Smooth muscle cell (in vitro differentiated cells): ENCODE data around the gene CHD9NB. TPM values are rescaled to one million over a fixed set of nuclear protein-coding genes. Genes with fewer than 3 reads are reported as not detected.
A peak's percentile ranks its signal among the peaks of the same experiment; 100 is the strongest.
"Not testable (repeated sequence)": the region's sequence is repeated elsewhere in the genome, so short reads cannot be mapped to it uniquely, and the experiment has no call there.

Experiments used
- DNase-seq: peaks from one replicate; lab custom pipeline; 2025; ENCODE audit not compliant: unreplicated experiment; lab: John Stamatoyannopoulos, UW
- H2AFZ ChIP-seq: fragments of 200-600 bp; sonication (generic); 2 replicates; pipeline ENCODE4 v1.6.0; 2016; ENCODE audit warnings: antibody characterized with exemption, low read depth, mild to moderate bottlenecking
- H3F3A ChIP-seq: fragments of 200-600 bp; sonication (generic); 2 replicates; pipeline ENCODE4 v1.6.0; 2017; ENCODE audit warnings: antibody characterized with exemption, low read depth
- H3K27ac ChIP-seq: fragments of 200-600 bp; sonication (generic); 2 replicates; pipeline ENCODE4 v1.5.1; 2016; ENCODE audit warnings: low read depth, mild to moderate bottlenecking
- H3K27me3 ChIP-seq: fragments of 200-600 bp; sonication (generic); 2 replicates; pipeline ENCODE4 v1.6.1; 2016; ENCODE audit warnings: low read depth, mild to moderate bottlenecking
- H3K36me3 ChIP-seq: fragments of 200-600 bp; sonication (generic); 2 replicates; pipeline ENCODE4 v1.5.1; 2016; ENCODE audit warnings: low read depth
- H3K4me1 ChIP-seq: fragments of 200-600 bp; sonication (generic); 2 replicates; pipeline ENCODE4 v1.5.1; 2016; ENCODE audit warnings: low read depth
- H3K4me2 ChIP-seq: fragments of 200-600 bp; sonication (generic); 2 replicates; pipeline ENCODE4 v1.6.0; 2016; ENCODE audit warnings: mild to moderate bottlenecking
- H3K4me3 ChIP-seq: fragments of 200-600 bp; sonication (generic); 2 replicates; pipeline ENCODE4 v1.5.1; 2016; ENCODE audit warnings: mild to moderate bottlenecking
- H3K79me2 ChIP-seq: fragments of 200-600 bp; sonication (generic); 2 replicates; pipeline ENCODE4 v1.6.0; 2016; ENCODE audit warnings: low read depth, mild to moderate bottlenecking
- H3K9ac ChIP-seq: fragments of 200-600 bp; sonication (generic); 2 replicates; pipeline ENCODE4 v1.6.0; 2016; ENCODE audit warnings: low read depth
- H3K9me3 ChIP-seq: fragments of 200-600 bp; sonication (generic); replicated peaks from 2 replicates; pipeline ENCODE4 v1.5.1; 2016; ENCODE audit warnings: low read depth
- H4K20me1 ChIP-seq: fragments of 200-600 bp; sonication (generic); 2 replicates; pipeline ENCODE4 v1.6.0; 2016; ENCODE audit warnings: low read depth
- CTCF ChIP-seq: fragments of 200-600 bp; sonication (generic); IDR thresholded peaks from 2 replicates; pipeline ENCODE4 v1.5.1; 2017; ENCODE audit warnings: borderline replicate concordance, mild to moderate bottlenecking, antibody characterized with exemption; ENCODE audit not compliant: insufficient read depth, poor library complexity, severe bottlenecking
- WGBS: methylation state at CpG from one replicate; pipeline ENCODE4 v1.1.7; 2016; ENCODE audit warnings: low lambda C conversion rate; 5-methylcytosine and 5-hydroxymethylcytosine counted together
- polyA plus RNA-seq: library from polyadenylated mRNA; unstranded; fragments of >200 nt; fragmentation: Nextera tagmentation; extraction: Ambion mirVana; gene quantifications from 2 replicates; pipeline ENCODE4 v1.2.1, GENCODE V29; 2016
- total RNA-seq: library from RNA; depleted of rRNA; stranded (reverse); fragments of >200 nt; gene quantifications from 2 replicates; pipeline ENCODE4 v1.2.3, GENCODE V29; 2014

CHD9NB gene
- total and polyA plus RNA-seq, 2 experiments from 2014 or later: not detected

- H3K4me3 ChIP-seq: no peak overlapping the region
- no peaks in the 10 kb centered on the region for H4K20me1 ChIP-seq
- no peak overlapping the region for H3K27ac ChIP-seq
- H2AFZ ChIP-seq: peak overlapping the region; percentile 83
- H3F3A ChIP-seq: peaks cover 11% of the 10 kb centered on the region
- peaks cover 31% of the 10 kb centered on the region for H3K4me1 ChIP-seq
- no peaks in the 10 kb centered on the region for H3K9me3 ChIP-seq
- no peak overlapping the region for H3K9ac ChIP-seq
- no peak for TF ChIP-seq CTCF
- 41% methylated on average over 2 of the region's 5 CpGs for WGBS
- no peak for DNase-seq
- no peaks in the 10 kb centered on the region for H3K27me3 ChIP-seq
- H3K4me2 ChIP-seq: peak overlapping the region; percentile 54
- no peaks in the 10 kb centered on the region for H3K36me3 ChIP-seq
- no peaks in the 10 kb centered on the region for H3K79me2 ChIP-seq
Observed at GRCh38 chr16:53042235-53042701, 10.4 kb downstream of the CHD9NB start.

GRCh38 chr16:53041320-53042051 is 11.2 kb downstream of the CHD9NB start:
- H3K27ac ChIP-seq: no peak overlapping the region
- WGBS: 22% methylated on average over 4 of the region's 4 CpGs

GRCh38 chr16:53040788-53041187 is 11.9 kb downstream of the CHD9NB start:
- no peak for DNase-seq
- no peaks in the 10 kb centered on the region for H3K36me3 ChIP-seq
- H3K27me3 ChIP-seq: no peaks in the 10 kb centered on the region
- TF ChIP-seq CTCF: no peak
- no peak overlapping the region for H3K9ac ChIP-seq
- H4K20me1 ChIP-seq: no peaks in the 10 kb centered on the region
- H3K4me2 ChIP-seq: peak overlapping the region; percentile 54
- no peak overlapping the region for H2AFZ ChIP-seq
- peaks cover 31% of the 10 kb centered on the region for H3K4me1 ChIP-seq
- no peak overlapping the region for H3K27ac ChIP-seq
- WGBS: 90% methylated on average over 1 of the region's 1 CpG
- H3K79me2 ChIP-seq: no peaks in the 10 kb centered on the region
- no peaks in the 10 kb centered on the region for H3K9me3 ChIP-seq
- H3F3A ChIP-seq: peaks cover 11% of the 10 kb centered on the region
- no peak overlapping the region for H3K4me3 ChIP-seq

More at GRCh38 chr16:53041320-53042051, 11.2 kb downstream of the CHD9NB start:
- Histone ChIP-seq H3K4me3 (no peak overlapping the region), H3F3A (peaks cover 11% of the 10 kb centered on the region), H3K27me3 (no peaks in the 10 kb centered on the region), H3K9ac (no peak overlapping the region), H3K9me3 (no peaks in the 10 kb centered on the region), H3K36me3 (no peaks in the 10 kb centered on the region), H4K20me1 (no peaks in the 10 kb centered on the region), H3K4me1 (peaks cover 31% of the 10 kb centered on the region), H2AFZ (peak overlapping the region; percentile 83), H3K79me2 (no peaks in the 10 kb centered on the region), H3K4me2 (peak overlapping the region; percentile 54)
- DNase-seq: no peak
- TF ChIP-seq CTCF: no peak

GRCh38 chr16:53036711-53037110 is 16.0 kb downstream of the CHD9NB start:
- H3F3A ChIP-seq, H3K4me2 ChIP-seq, H3K27me3 ChIP-seq, H2AFZ ChIP-seq, H3K4me1 ChIP-seq, H3K9me3 ChIP-seq, H3K79me2 ChIP-seq, H3K36me3 ChIP-seq, H3K9ac ChIP-seq, H3K4me3 ChIP-seq, DNase-seq, H4K20me1 ChIP-seq, H3K27ac ChIP-seq: not testable (repeated sequence)
- WGBS: 69% methylated on average over 6 of the region's 6 CpGs
